Spleen (tissue), 11 donors: ENCODE measurements around the gene MAP7D3. TPM values are rescaled to one million over a fixed set of nuclear protein-coding genes. Genes with fewer than 3 reads are reported as not detected.
"Not testable (repeated sequence)": the region's sequence is repeated elsewhere in the genome, so short reads cannot be mapped to it uniquely, and the experiment has no call there.

Experiments
- DNase-seq: peaks from one replicate; pipeline ENCODE4 v3.0.0-alpha.2; 2020
- H3K27ac ChIP-seq, 8 donors: fragments of 200-600 bp; sonication (generic) in 7 of 8; 1 replicate in 4 of 8; 2 replicates in 4 of 8; pipeline versions ENCODE4 v1.5.0 to v1.8.0; 2016 to 2021; ENCODE audit warnings: inconsistent platforms in 4 of 8, mild to moderate bottlenecking in 4 of 8, moderate library complexity in 1 of 8
- H3K27me3 ChIP-seq, 7 donors: fragments of 200-600 bp; sonication (generic) in 6 of 7; replicated peaks in 1 of 7; 1 replicate in 4 of 7; 2 replicates in 3 of 7; pipeline versions ENCODE4 v1.5.0 to v1.8.0; 2016 to 2021; ENCODE audit warnings: inconsistent platforms in 3 of 7, mild to moderate bottlenecking in 1 of 7
- H3K36me3 ChIP-seq, 6 donors: fragments of 200-600 bp; sonication (generic) in 5 of 6; 1 replicate in 4 of 6; 2 replicates in 2 of 6; pipeline versions ENCODE4 v1.5.0 to v1.8.0; 2016 to 2021; ENCODE audit warnings: inconsistent platforms in 2 of 6
- H3K4me1 ChIP-seq, 6 donors: fragments of 200-600 bp; sonication (generic) in 5 of 6; 1 replicate in 3 of 6; 2 replicates in 3 of 6; pipeline versions ENCODE4 v1.5.0 to v1.8.0; 2016 to 2021; ENCODE audit warnings: inconsistent platforms in 3 of 6
- H3K4me3 ChIP-seq, 8 donors: fragments of 200-600 bp; sonication (generic) in 7 of 8; 1 replicate in 4 of 8; 2 replicates in 4 of 8; pipeline versions ENCODE4 v1.5.0 to v1.8.0; 2016 to 2021; ENCODE audit warnings: inconsistent platforms in 4 of 8, mild to moderate bottlenecking in 4 of 8, moderate library complexity in 2 of 8
- H3K9me3 ChIP-seq, 8 donors: fragments of 200-600 bp; sonication (generic) in 7 of 8; 1 replicate in 4 of 8; 2 replicates in 4 of 8; pipeline versions ENCODE4 v1.5.0 to v1.8.0; 2016 to 2021; ENCODE audit warnings: inconsistent platforms in 4 of 8
- POLR2A ChIP-seq, 3 donors: fragments of 450-650 bp; IDR thresholded peaks; one replicate each; pipeline ENCODE4 v1.5.1; 2017; ENCODE audit warnings: antibody characterized with exemption in 3 of 3, mild to moderate bottlenecking in 1 of 3
- POLR2AphosphoS5 ChIP-seq, 3 donors: sonication (generic); formaldehyde crosslinking; IDR thresholded peaks; one replicate each; pipeline ENCODE4 v1.5.1; 2017; ENCODE audit warnings: antibody characterized with exemption in 3 of 3
- WGBS, 5 donors: extraction: QIAGEN DNeasy Blood & Tissue Kit in 3 of 5; methylation state at CpG; one replicate each; pipeline versions ENCODE4 v1.1.5 to v1.1.7; 2013 to 2018; 5-methylcytosine and 5-hydroxymethylcytosine counted together
- intact Hi-C: fragments of 100-400 bp; cut with DNase I; formaldehyde crosslinking; loops from one replicate; pipeline ENCODE4 v1.15.0; 2023; ENCODE audit warnings: low total_unique reads
- polyA plus RNA-seq, 3 donors: library from polyadenylated mRNA; stranded (reverse); fragments of 200-250 nt; gene quantifications; one replicate each; pipeline ENCODE4 v1.2.1, GENCODE V29; 2013
- total RNA-seq, 7 donors: library from RNA; depleted of rRNA in 3 of 7; stranded (reverse); fragments of >200 nt in 3 of 7; fragmentation: NEBNext Ultra II Directional in 4 of 7; extraction: Animal tissue kit (Norgen Biotek cat#: 25700) in 4 of 7; gene quantifications; one replicate each; pipeline versions ENCODE4 v1.1.0 to v1.2.1, GENCODE V29; 2016 to 2021
- TF ChIP-seq, protein P1 (sequence below), 11 experiments: fragments of 200-600 bp in 7 of 11; fragments of 450-650 bp in 4 of 11; sonication (generic) in 4 of 11; IDR thresholded peaks in 8 of 11; conservative IDR thresholded peaks in 3 of 11; 1 replicate in 7 of 11; 2 replicates in 4 of 11; pipeline versions ENCODE4 v1.4.0 to v1.8.0; 2016 to 2021; ENCODE audit warnings: antibody characterized with exemption in 11 of 11, inconsistent platforms in 4 of 11, mild to moderate bottlenecking in 1 of 11
- donor health status: healthy with polysubstance abuse.
- donor health status: DM: no; HTN: no; CAD: no; lungs with moderate emphysema.
- donor health status: DM: no; HTN: no; CAD: no.
- donor health status: Bipolar disorder and iron deficiency.
- donor health status: healthy.
- donor health status: DM: no; HTN: no; CAD: no.
- donor health status: DM: yes; HTN: yes; CAD: no.

MAP7D3 gene
- total and polyA plus RNA-seq, 10 donors = 7.4 to 17.6 (median 12.2) TPM

DNA sequence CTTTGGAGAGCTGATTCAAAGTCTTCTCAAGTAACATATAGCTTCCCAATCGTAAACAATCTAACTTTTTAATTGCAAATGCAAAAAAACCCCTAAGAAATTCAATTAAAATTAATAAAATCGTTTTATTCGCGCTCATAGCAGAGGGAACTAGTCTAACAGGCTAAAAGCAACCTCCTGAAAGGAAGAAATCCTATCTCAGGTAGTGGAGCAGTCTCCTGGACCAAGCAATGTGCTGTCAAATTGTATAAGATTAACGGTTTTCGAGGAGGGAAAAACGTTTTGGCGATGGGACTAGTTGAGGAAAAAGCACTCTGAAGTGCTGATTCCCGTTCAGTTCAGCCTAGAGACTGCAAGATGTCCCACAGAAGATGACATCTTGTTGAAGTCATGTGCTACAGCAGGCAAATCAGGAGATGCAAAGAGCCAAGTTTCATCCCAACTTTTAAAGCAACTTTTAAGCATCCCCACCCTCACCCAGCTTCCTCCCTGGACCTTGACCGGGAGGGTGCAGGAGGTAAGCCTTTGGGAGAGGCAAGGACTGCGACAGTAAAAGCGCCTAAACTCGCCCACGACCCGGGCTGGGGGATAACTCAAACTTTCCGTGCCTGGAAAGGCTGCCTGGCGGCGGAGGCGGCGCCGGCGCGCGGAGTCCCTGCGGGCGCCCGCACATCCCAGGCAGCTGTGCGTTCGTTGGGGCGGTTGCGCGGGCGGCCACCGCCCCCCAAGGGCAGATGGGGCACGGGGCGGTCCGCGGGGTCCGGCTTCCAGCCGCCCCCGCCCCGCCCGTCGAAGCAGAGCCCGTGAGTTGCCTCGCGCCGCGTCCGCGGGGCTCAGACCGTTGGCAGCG, 784 bp downstream of the MAP7D3 start:
- Histone ChIP-seq H3K27me3 (peaks cover 0 to 10% (median 0%) of the 10 kb centered on the region in 7 donors), H3K4me1 (peaks cover 0 to 15% (median 8%) of the 10 kb centered on the region in 6 donors), H3K36me3 (peaks cover 0 to 7% (median 0%) of the 10 kb centered on the region in 6 donors), H3K4me3 (peak overlapping the region; percentile 54 to 86 (median 64)), H3K27ac (peak overlapping the region in 7 of 8 donors; percentile 70 to 88 (median 80)), H3K9me3 (no peaks in the 10 kb centered on the region)
- DNase-seq = no peak
- WGBS, 5 donors = 8 to 44% (median 34%) methylated on average over 9 to 53 of the region's 53 CpGs
- intact Hi-C loops = no loop called here
- TF ChIP-seq, protein P1, sequence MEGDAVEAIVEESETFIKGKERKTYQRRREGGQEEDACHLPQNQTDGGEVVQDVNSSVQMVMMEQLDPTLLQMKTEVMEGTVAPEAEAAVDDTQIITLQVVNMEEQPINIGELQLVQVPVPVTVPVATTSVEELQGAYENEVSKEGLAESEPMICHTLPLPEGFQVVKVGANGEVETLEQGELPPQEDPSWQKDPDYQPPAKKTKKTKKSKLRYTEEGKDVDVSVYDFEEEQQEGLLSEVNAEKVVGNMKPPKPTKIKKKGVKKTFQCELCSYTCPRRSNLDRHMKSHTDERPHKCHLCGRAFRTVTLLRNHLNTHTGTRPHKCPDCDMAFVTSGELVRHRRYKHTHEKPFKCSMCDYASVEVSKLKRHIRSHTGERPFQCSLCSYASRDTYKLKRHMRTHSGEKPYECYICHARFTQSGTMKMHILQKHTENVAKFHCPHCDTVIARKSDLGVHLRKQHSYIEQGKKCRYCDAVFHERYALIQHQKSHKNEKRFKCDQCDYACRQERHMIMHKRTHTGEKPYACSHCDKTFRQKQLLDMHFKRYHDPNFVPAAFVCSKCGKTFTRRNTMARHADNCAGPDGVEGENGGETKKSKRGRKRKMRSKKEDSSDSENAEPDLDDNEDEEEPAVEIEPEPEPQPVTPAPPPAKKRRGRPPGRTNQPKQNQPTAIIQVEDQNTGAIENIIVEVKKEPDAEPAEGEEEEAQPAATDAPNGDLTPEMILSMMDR (IDR thresholded peaks at IDR 0.05 in 8 of 11, conservative IDR thresholded peaks at IDR 0.05 in 3 of 11) = no peak
- TF ChIP-seq POLR2AphosphoS5 (IDR thresholded peaks at IDR 0.05) = no peak
- TF ChIP-seq POLR2A (IDR thresholded peaks at IDR 0.05) = no peak

DNA sequence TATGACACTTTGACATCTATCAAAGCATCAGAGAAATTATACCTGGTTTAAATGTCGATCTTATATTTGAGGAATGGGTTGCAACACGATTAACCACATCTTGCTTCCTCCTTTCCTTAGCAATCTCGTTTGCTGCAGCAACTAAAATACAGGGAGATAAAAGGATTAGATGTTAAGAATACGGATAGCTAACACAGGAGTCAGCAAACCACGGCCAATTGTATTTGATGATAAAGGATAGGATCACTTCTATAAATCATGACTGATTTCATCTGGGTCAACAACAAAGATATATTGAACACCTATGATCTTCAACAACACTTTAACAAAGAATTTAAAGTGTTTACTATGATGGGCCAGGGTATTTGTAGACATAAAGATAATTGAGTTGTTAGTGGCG, 5.0 kb downstream of the MAP7D3 start:
- Histone ChIP-seq H3K27ac (no peak overlapping the region), H3K36me3 (peaks cover 0 to 48% (median 9%) of the 10 kb centered on the region in 6 donors), H3K4me1 (peaks cover 0 to 11% (median 6%) of the 10 kb centered on the region in 6 donors), H3K9me3 (no peaks in the 10 kb centered on the region), H3K27me3 (peaks cover 0 to 10% (median 0%) of the 10 kb centered on the region in 7 donors), H3K4me3 (no peak overlapping the region)
- intact Hi-C loops = no loop called here
- DNase-seq = no peak
- 52 to 90% (median 66%) methylated on average over 6 of the region's 6 CpGs for whole genome bisulfite sequencing, 5 donors
- TF ChIP-seq, protein P1 (IDR thresholded peaks at IDR 0.05 in 8 of 11, conservative IDR thresholded peaks at IDR 0.05 in 3 of 11) = no peak
- TF ChIP-seq POLR2AphosphoS5 (IDR thresholded peaks at IDR 0.05) = no peak

- WGBS, 5 donors = 82 to 95% (median 92%) methylated on average over 2 to 4 of the region's 4 CpGs
- H3K27ac ChIP-seq, H3K4me3 ChIP-seq, H3K9me3 ChIP-seq, H3K27me3 ChIP-seq, DNase-seq, intact Hi-C loops, H3K4me1 ChIP-seq: not testable (repeated sequence)
- peaks cover 0 to 86% (median 10%) of the 10 kb centered on the region in 6 donors for H3K36me3 ChIP-seq
Measured at GRCh38 chrX:136237849-136238248, 13.4 kb downstream of the MAP7D3 start.

- Histone ChIP-seq H3K27me3 (no peaks in the 10 kb centered on the region), H3K36me3 (peaks cover 0 to 81% (median 11%) of the 10 kb centered on the region in 6 donors), H3K9me3 (no peaks in the 10 kb centered on the region), H3K4me1 (no peaks in the 10 kb centered on the region), H3K27ac (no peak overlapping the region), H3K4me3 (no peak overlapping the region)
- intact Hi-C loops = no loop called here
- TF ChIP-seq POLR2AphosphoS5 (IDR thresholded peaks at IDR 0.05) = no peak
- TF ChIP-seq, protein P1 (IDR thresholded peaks at IDR 0.05 in 8 of 11, conservative IDR thresholded peaks at IDR 0.05 in 3 of 11) = no peak
- no peak for TF ChIP-seq POLR2A (IDR thresholded peaks at IDR 0.05)
- 60 to 90% (median 73%) methylated on average over 3 of the region's 3 CpGs for WGBS, 5 donors
- no peak for DNase-seq
Measured at GRCh38 chrX:136237074-136237473, 14.1 kb downstream of the MAP7D3 start.
